HCT116 (cell line): ENCODE measurements around the gene CSNK1G1.

Experiments used
- EGR1 ChIP-seq: IDR thresholded peaks from 2 replicates; pipeline ENCODE4 v1.6.1; 2012; ENCODE audit warnings: low read depth
- ELF1 ChIP-seq: IDR thresholded peaks from 2 replicates; pipeline ENCODE4 v1.6.1; 2012; ENCODE audit warnings: low read depth, borderline replicate concordance
- EZH2 ChIP-seq: fragments of 200-600 bp; sonication (generic); IDR thresholded peaks from 2 replicates; pipeline ENCODE4 v1.6.1; 2017; ENCODE audit warnings: antibody characterized with exemption, mixed run types
- EZH2phosphoT487 ChIP-seq: fragments of 200-600 bp; IDR thresholded peaks from 2 replicates; pipeline ENCODE4 v1.6.1; 2018; ENCODE audit warnings: antibody characterized with exemption, borderline replicate concordance
- JUND ChIP-seq: IDR thresholded peaks from 2 replicates; pipeline ENCODE4 v1.6.1; 2012
- POLR2A ChIP-seq: IDR thresholded peaks from 2 replicates; pipeline ENCODE4 v1.7.0; 2011; ENCODE audit warnings: borderline replicate concordance; ENCODE audit not compliant: insufficient read depth, insufficient read length; ENCODE audit errors: extremely low read depth
- POLR2AphosphoS5 ChIP-seq: IDR thresholded peaks from 2 replicates; pipeline ENCODE4 v1.6.1; 2011; ENCODE audit warnings: mild to moderate bottlenecking, low read depth, low read length, moderate library complexity
- SIN3A ChIP-seq: IDR thresholded peaks from 2 replicates; pipeline ENCODE4 v1.6.1; 2012; ENCODE audit warnings: low read depth
- TF ChIP-seq, protein P1 (sequence below): IDR thresholded peaks from 2 replicates; pipeline ENCODE4 v1.6.1; 2012
- TF ChIP-seq, protein P2 (sequence below), 3 experiments: fragments of 200-600 bp in 1 of 3; sonication (generic) in 1 of 3; IDR thresholded peaks in 2 of 3; conservative IDR thresholded peaks in 1 of 3; 2 replicates each; pipeline ENCODE4 v1.5.1; 2012 to 2017; ENCODE audit warnings: low read depth in 2 of 3, low read length in 2 of 3, antibody characterized with exemption in 1 of 3, borderline replicate concordance in 1 of 3, control low read depth in 1 of 3, mild to moderate bottlenecking in 1 of 3, mixed read lengths in 1 of 3, mixed run types in 1 of 3, moderate library complexity in 1 of 3; ENCODE audit not compliant: insufficient read depth in 1 of 3
- TF ChIP-seq, protein P3 (sequence below): IDR thresholded peaks from 2 replicates; pipeline ENCODE4 v1.6.1; 2012; ENCODE audit warnings: low read depth

DNA sequence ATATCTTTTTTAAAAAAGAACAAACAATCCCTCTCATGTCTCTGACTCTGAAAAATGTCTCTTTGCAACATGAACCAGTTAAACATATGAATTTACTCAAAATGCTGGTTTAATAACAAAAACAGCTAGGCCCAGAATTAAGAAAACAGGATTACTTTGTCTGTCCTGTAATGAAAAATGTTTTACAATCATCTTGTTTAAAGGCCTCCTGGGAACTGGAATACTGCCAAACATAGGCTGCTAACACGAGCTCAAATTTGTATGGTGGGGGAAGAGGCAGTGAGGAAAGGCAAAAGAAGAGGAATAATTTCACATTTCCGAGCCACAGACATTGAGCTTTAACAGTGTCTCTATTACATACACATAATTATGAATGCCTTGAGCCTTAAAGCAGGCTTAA lies 131.5 kb downstream of the CSNK1G1 start:
- TF ChIP-seq, protein P1, sequence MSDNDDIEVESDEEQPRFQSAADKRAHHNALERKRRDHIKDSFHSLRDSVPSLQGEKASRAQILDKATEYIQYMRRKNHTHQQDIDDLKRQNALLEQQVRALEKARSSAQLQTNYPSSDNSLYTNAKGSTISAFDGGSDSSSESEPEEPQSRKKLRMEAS = no peak
- TF ChIP-seq EZH2 = no peak
- TF ChIP-seq SIN3A = no peak
- TF ChIP-seq EZH2phosphoT487 = no peak
- TF ChIP-seq, protein P2, sequence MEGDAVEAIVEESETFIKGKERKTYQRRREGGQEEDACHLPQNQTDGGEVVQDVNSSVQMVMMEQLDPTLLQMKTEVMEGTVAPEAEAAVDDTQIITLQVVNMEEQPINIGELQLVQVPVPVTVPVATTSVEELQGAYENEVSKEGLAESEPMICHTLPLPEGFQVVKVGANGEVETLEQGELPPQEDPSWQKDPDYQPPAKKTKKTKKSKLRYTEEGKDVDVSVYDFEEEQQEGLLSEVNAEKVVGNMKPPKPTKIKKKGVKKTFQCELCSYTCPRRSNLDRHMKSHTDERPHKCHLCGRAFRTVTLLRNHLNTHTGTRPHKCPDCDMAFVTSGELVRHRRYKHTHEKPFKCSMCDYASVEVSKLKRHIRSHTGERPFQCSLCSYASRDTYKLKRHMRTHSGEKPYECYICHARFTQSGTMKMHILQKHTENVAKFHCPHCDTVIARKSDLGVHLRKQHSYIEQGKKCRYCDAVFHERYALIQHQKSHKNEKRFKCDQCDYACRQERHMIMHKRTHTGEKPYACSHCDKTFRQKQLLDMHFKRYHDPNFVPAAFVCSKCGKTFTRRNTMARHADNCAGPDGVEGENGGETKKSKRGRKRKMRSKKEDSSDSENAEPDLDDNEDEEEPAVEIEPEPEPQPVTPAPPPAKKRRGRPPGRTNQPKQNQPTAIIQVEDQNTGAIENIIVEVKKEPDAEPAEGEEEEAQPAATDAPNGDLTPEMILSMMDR (IDR thresholded peaks at IDR 0.05 in 2 of 3, conservative IDR thresholded peaks at IDR 0.05 in 1 of 3; ENCODE audit: borderline replicate concordance in 1 of 3, insufficient read depth in 1 of 3, low read depth in 2 of 3, low read length in 2 of 3) = no peak
- no peak for TF ChIP-seq POLR2AphosphoS5
- TF ChIP-seq EGR1 = no peak
- TF ChIP-seq, protein P3, sequence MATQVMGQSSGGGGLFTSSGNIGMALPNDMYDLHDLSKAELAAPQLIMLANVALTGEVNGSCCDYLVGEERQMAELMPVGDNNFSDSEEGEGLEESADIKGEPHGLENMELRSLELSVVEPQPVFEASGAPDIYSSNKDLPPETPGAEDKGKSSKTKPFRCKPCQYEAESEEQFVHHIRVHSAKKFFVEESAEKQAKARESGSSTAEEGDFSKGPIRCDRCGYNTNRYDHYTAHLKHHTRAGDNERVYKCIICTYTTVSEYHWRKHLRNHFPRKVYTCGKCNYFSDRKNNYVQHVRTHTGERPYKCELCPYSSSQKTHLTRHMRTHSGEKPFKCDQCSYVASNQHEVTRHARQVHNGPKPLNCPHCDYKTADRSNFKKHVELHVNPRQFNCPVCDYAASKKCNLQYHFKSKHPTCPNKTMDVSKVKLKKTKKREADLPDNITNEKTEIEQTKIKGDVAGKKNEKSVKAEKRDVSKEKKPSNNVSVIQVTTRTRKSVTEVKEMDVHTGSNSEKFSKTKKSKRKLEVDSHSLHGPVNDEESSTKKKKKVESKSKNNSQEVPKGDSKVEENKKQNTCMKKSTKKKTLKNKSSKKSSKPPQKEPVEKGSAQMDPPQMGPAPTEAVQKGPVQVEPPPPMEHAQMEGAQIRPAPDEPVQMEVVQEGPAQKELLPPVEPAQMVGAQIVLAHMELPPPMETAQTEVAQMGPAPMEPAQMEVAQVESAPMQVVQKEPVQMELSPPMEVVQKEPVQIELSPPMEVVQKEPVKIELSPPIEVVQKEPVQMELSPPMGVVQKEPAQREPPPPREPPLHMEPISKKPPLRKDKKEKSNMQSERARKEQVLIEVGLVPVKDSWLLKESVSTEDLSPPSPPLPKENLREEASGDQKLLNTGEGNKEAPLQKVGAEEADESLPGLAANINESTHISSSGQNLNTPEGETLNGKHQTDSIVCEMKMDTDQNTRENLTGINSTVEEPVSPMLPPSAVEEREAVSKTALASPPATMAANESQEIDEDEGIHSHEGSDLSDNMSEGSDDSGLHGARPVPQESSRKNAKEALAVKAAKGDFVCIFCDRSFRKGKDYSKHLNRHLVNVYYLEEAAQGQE = no peak
- no peak for TF ChIP-seq JUND
- no peak for TF ChIP-seq POLR2A
- TF ChIP-seq ELF1 = no peak
